GM18873 (cell line): ENCODE results near the gene ARID3A.
"Not testable (repeated sequence)": the region's sequence is repeated elsewhere in the genome, so short reads cannot be mapped to it uniquely, and the experiment has no call there.

Experiments
- ATAC-seq: cut with Tn5 transposase; IDR thresholded peaks from one replicate; pipeline ENCODE4 v1.9.1; 2021; ENCODE audit warnings: mild to moderate bottlenecking, moderate library complexity, moderate number of reproducible peaks; ENCODE audit not compliant: unreplicated experiment, low FRiP score

Gene ARID3A

GRCh38 chr19:925526-926322 lies at the start of gene ARID3A:
Gene ARID3A (plus strand): TSS chr19:926035. CDS start chr19:929529, 3,494 bp downstream.
- ATAC-seq: peak; percentile 38

- no peak for ATAC-seq
Observed at GRCh38 chr19:876089-876488, 49.7 kb upstream of the ARID3A start.

- ATAC-seq: no peak
Observed at GRCh38 chr19:876780-877314, 49.0 kb upstream of the ARID3A start.

- ATAC-seq: not testable (repeated sequence)
Observed at GRCh38 chr19:877992-878660, 47.7 kb upstream of the ARID3A start.

- ATAC-seq: not testable (repeated sequence)
Observed at GRCh38 chr19:878751-879561, 46.9 kb upstream of the ARID3A start.

- ATAC-seq: no peak
Observed at GRCh38 chr19:879711-880438, 46.0 kb upstream of the ARID3A start.

GRCh38 chr19:881385-882071 lies 44.3 kb upstream of the ARID3A start:
- no peak for ATAC-seq

GRCh38 chr19:882871-883497 lies 42.9 kb upstream of the ARID3A start:
- ATAC-seq: no peak

GRCh38 chr19:883661-884211 lies 42.1 kb upstream of the ARID3A start:
- no peak for ATAC-seq

GRCh38 chr19:884420-885211 lies 41.2 kb upstream of the ARID3A start:
- no peak for ATAC-seq

GRCh38 chr19:885536-886224 lies 40.2 kb upstream of the ARID3A start:
- no peak for ATAC-seq

GRCh38 chr19:887072-887471 lies 38.8 kb upstream of the ARID3A start:
- no peak for ATAC-seq

- no peak for ATAC-seq
Observed at GRCh38 chr19:887599-887998, 38.2 kb upstream of the ARID3A start.

- no peak for ATAC-seq
Observed at GRCh38 chr19:888581-889385, 37.1 kb upstream of the ARID3A start.

GRCh38 chr19:889662-890295 lies 36.1 kb upstream of the ARID3A start:
- no peak for ATAC-seq

- ATAC-seq: no peak
Observed at GRCh38 chr19:890831-891230, 35.0 kb upstream of the ARID3A start.
